Measurements from ENCODE around the gene PSMB11.

DNA sequence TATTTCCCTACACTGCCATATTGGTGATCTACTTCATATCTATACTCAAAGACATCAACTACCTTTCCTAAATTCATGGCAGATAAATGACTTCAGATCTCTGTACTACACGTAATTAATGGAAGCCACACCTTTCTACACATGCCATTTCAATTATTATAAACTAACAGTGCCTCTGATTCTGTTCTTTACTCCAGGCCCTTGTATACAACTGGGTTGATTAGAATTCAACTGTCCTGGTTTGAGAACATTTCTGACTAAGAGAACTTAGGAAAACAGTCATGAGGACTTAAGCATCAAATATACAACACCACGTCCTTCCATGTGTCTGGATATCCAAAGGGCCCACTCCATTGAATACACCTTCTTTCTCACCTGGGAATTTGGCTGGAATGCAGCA is 51.1 kb downstream of the PSMB11 start:
- TF ChIP-seq, protein P1, sequence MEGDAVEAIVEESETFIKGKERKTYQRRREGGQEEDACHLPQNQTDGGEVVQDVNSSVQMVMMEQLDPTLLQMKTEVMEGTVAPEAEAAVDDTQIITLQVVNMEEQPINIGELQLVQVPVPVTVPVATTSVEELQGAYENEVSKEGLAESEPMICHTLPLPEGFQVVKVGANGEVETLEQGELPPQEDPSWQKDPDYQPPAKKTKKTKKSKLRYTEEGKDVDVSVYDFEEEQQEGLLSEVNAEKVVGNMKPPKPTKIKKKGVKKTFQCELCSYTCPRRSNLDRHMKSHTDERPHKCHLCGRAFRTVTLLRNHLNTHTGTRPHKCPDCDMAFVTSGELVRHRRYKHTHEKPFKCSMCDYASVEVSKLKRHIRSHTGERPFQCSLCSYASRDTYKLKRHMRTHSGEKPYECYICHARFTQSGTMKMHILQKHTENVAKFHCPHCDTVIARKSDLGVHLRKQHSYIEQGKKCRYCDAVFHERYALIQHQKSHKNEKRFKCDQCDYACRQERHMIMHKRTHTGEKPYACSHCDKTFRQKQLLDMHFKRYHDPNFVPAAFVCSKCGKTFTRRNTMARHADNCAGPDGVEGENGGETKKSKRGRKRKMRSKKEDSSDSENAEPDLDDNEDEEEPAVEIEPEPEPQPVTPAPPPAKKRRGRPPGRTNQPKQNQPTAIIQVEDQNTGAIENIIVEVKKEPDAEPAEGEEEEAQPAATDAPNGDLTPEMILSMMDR (IDR thresholded peaks at IDR 0.05): no peak
- TF ChIP-seq EZH2 (IDR thresholded peaks at IDR 0.05): no peak

Measured in neural progenitor cell (in vitro differentiated cells).